ENCODE data around the gene MCTP2.

DNA sequence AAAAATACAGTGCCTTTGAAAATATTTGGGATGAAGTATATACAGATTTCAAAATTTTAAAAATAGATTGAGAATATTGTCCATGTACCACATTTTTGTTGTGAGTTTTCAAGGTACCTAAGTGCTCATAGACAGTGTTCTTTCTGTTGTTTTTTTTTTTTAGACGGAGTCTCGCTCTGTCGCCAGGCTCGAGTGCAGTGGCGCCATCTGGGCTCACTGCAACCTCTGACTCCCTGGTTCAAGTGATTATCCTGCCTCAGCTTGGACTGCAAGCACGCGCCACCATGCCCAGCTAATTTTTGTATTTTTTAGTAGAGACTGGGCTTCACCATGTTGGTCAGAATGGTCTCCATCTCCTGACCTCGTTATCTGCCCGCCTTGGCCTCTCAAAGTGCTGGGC, 223.9 kb downstream of the MCTP2 start:
- no peak for TF ChIP-seq CTCF (tag by site-specific recombination; IDR thresholded peaks at IDR 0.05)
- no peak for TF ChIP-seq MYNN (tag by site-specific recombination; IDR thresholded peaks at IDR 0.05; ENCODE audit: borderline replicate concordance)
- TF ChIP-seq ZNF76 (tag by site-specific recombination; IDR thresholded peaks at IDR 0.05; ENCODE audit: borderline replicate concordance, low read depth): no peak
- TF ChIP-seq ZNF776 (tag by site-specific recombination; IDR thresholded peaks at IDR 0.05; ENCODE audit: borderline replicate concordance): no peak
- TF ChIP-seq ZNF571 (tag by site-specific recombination; IDR thresholded peaks at IDR 0.05): no peak
- TF ChIP-seq ZSCAN23 (tag by site-specific recombination; IDR thresholded peaks at IDR 0.05): no peak
- TF ChIP-seq SALL2 (tag by site-specific recombination; IDR thresholded peaks at IDR 0.05; ENCODE audit: borderline replicate concordance): no peak
- no peak for TF ChIP-seq ZNF169 (tag by site-specific recombination; IDR thresholded peaks at IDR 0.05)
- TF ChIP-seq HOXD13 (CRISPR knock-in tag; IDR thresholded peaks at IDR 0.05; ENCODE audit: borderline replicate concordance): no peak
